PC-3 (cell line): ENCODE measurements around the gene ABCG8. TPM values are rescaled to one million over a fixed set of nuclear protein-coding genes. Genes with fewer than 3 reads are reported as not detected.

Experiments
- ATAC-seq: fragments of 200-7000 bp; cut with Tn5 transposase; 2 replicates; pipeline ENCODE4 v1.9.1; 2020; ENCODE audit warnings: mild to moderate bottlenecking, moderate library complexity
- BruUV-seq: library from RNA; stranded (reverse); fragments of 400-500 nt; replicated peaks from 2 replicates; lab custom pipeline; 2021; lab: Mats Ljungman, UMichigan
- CTCF ChIA-PET: fragments of 300-600 bp; sonication (Branson Sonifier 250); formaldehyde crosslinking; loops from one replicate; lab custom pipeline; 2022; ENCODE audit warnings: antibody characterized with exemption; lab: Charles Lee
- POLR2A ChIA-PET: fragments of 300-600 bp; sonication (Branson Sonifier 250); formaldehyde crosslinking; loops from one replicate; lab custom pipeline; 2022; ENCODE audit warnings: antibody characterized with exemption; ENCODE audit not compliant: unreplicated experiment; lab: Charles Lee
- DNase-seq: peaks from one replicate; pipeline ENCODE4 v3.0.0-alpha.2; 2015
- H2AFZ ChIP-seq: fragments of 300-600 bp; sonication (generic); 2 replicates; pipeline ENCODE4 v1.6.0; 2016; ENCODE audit warnings: antibody characterized with exemption, low read length
- H3F3A ChIP-seq: fragments of 300-600 bp; sonication (generic); one replicate; pipeline ENCODE4 v1.6.0; 2017; ENCODE audit warnings: antibody characterized with exemption, low read length, control low read depth, mild to moderate bottlenecking; ENCODE audit not compliant: unreplicated experiment
- H3K27ac ChIP-seq: fragments of 300-600 bp; sonication (generic); 2 replicates; pipeline ENCODE4 v1.5.1; 2016; ENCODE audit warnings: mild to moderate bottlenecking, low read length
- H3K27me3 ChIP-seq: fragments of 300-600 bp; sonication (generic); 2 replicates; pipeline ENCODE4 v1.6.1; 2016; ENCODE audit warnings: low read length, mixed read lengths
- H3K36me3 ChIP-seq: fragments of 300-600 bp; sonication (generic); 2 replicates; pipeline ENCODE4 v1.6.1; 2016; ENCODE audit warnings: low read depth, mixed run types, low read length, mixed read lengths
- H3K4me1 ChIP-seq: fragments of 300-600 bp; sonication (generic); 2 replicates; pipeline ENCODE4 v1.5.1; 2016; ENCODE audit warnings: low read length; ENCODE audit not compliant: insufficient read depth
- H3K4me2 ChIP-seq: fragments of 300-600 bp; sonication (generic); 2 replicates; pipeline ENCODE4 v1.6.0; 2016; ENCODE audit warnings: low read length
- H3K4me3 ChIP-seq: fragments of 300-600 bp; sonication (generic); 2 replicates; pipeline ENCODE4 v1.5.1; 2016; ENCODE audit warnings: mild to moderate bottlenecking, low read length, mixed read lengths
- H3K79me2 ChIP-seq: fragments of 300-600 bp; sonication (generic); 2 replicates; pipeline ENCODE4 v1.6.1; 2017; ENCODE audit warnings: low read length, mixed read lengths
- H3K9ac ChIP-seq: fragments of 300-600 bp; sonication (generic); 2 replicates; pipeline ENCODE4 v1.6.0; 2016; ENCODE audit warnings: mild to moderate bottlenecking, low read length
- H3K9me2 ChIP-seq: fragments of 300-600 bp; sonication (generic); replicated peaks from 2 replicates; pipeline ENCODE4 v1.6.1; 2016; ENCODE audit warnings: mixed run types, low read length, mixed read lengths
- H3K9me3 ChIP-seq: fragments of 300-600 bp; sonication (generic); 2 replicates; pipeline ENCODE4 v1.6.1; 2016; ENCODE audit warnings: low read length, mixed read lengths
- H4K20me1 ChIP-seq: fragments of 300-600 bp; sonication (generic); 2 replicates; pipeline ENCODE4 v1.6.1; 2016; ENCODE audit warnings: low read length, mixed read lengths
- CTCF ChIP-seq: fragments of 300-600 bp; sonication (generic); conservative IDR thresholded peaks from 2 replicates; pipeline ENCODE4 v1.5.1; 2017; ENCODE audit warnings: antibody characterized with exemption, low read depth, mild to moderate bottlenecking, low read length
- EZH2 ChIP-seq: fragments of 300-600 bp; sonication (generic); IDR thresholded peaks from one replicate; pipeline ENCODE4 v1.6.1; 2017; ENCODE audit warnings: antibody characterized with exemption, mild to moderate bottlenecking, low read length; ENCODE audit not compliant: unreplicated experiment
- EZH2phosphoT487 ChIP-seq: fragments of 300-600 bp; sonication (generic); IDR thresholded peaks from 2 replicates; pipeline ENCODE4 v1.6.1; 2018; ENCODE audit warnings: mild to moderate bottlenecking, antibody characterized with exemption, low read length, borderline replicate concordance
- intact Hi-C: fragments of 100-400 bp; cut with micrococcal nuclease; formaldehyde crosslinking; loops from 2 replicates; pipeline ENCODE4 v1.9.0; 2023
- total RNA-seq: library from RNA; depleted of rRNA; stranded (reverse); fragments of >200 nt; gene quantifications from 2 replicates; pipeline ENCODE4 v1.2.3, GENCODE V29; 2014

ABCG8 gene
- total RNA-seq, 1 experiment from 2014 or later = not detected

GRCh38 chr2:43802135-43802534 is 36.6 kb upstream of the ABCG8 start:
- ATAC-seq (no peak), DNase-seq (no peak)
- no peak overlapping the region for H2AFZ ChIP-seq
- no peak overlapping the region for H3K4me3 ChIP-seq
- no peaks in the 10 kb centered on the region for H3K4me1 ChIP-seq
- ChIA-PET CTCF (no interaction called here), POLR2A (no interaction called here)
- TF ChIP-seq CTCF (no peak), EZH2phosphoT487 (no peak), EZH2 (no peak)
- no peaks in the 10 kb centered on the region for H3F3A ChIP-seq
- H3K4me2 ChIP-seq = no peak overlapping the region
- H3K9me3 ChIP-seq = no peaks in the 10 kb centered on the region
- H3K9ac ChIP-seq = no peak overlapping the region
- no TSS peak for BruUV-seq
- no peaks in the 10 kb centered on the region for H3K27me3 ChIP-seq
- H3K36me3 ChIP-seq = no peaks in the 10 kb centered on the region
- no peaks in the 10 kb centered on the region for H3K9me2 ChIP-seq
- H3K27ac ChIP-seq = no peak overlapping the region
- no peaks in the 10 kb centered on the region for H4K20me1 ChIP-seq
- intact Hi-C loops = no loop called here
- H3K79me2 ChIP-seq = no peaks in the 10 kb centered on the region

- H3K4me3 ChIP-seq = no peak overlapping the region
- DNase-seq (peak; percentile 16), ATAC-seq (no peak)
- ChIA-PET POLR2A (no interaction called here), CTCF (no interaction called here)
- H3F3A ChIP-seq = no peaks in the 10 kb centered on the region
- H3K27ac ChIP-seq = no peak overlapping the region
- H3K9ac ChIP-seq = no peak overlapping the region
- no TSS peak for BruUV-seq
- H3K9me2 ChIP-seq = no peaks in the 10 kb centered on the region
- H3K4me2 ChIP-seq = no peak overlapping the region
- no peaks in the 10 kb centered on the region for H4K20me1 ChIP-seq
- H3K79me2 ChIP-seq = no peaks in the 10 kb centered on the region
- no peaks in the 10 kb centered on the region for H3K27me3 ChIP-seq
- intact Hi-C loops = no loop called here
- no peak for TF ChIP-seq EZH2phosphoT487
- TF ChIP-seq CTCF = no peak
- TF ChIP-seq EZH2 = no peak
- H3K4me1 ChIP-seq = no peaks in the 10 kb centered on the region
- H2AFZ ChIP-seq = no peak overlapping the region
- no peaks in the 10 kb centered on the region for H3K36me3 ChIP-seq
- no peaks in the 10 kb centered on the region for H3K9me3 ChIP-seq
Measured at GRCh38 chr2:43803113-43803512, 35.7 kb upstream of the ABCG8 start.

GRCh38 chr2:43806719-43807031 is 32.1 kb upstream of the ABCG8 start:
- H3K27me3 ChIP-seq = no peaks in the 10 kb centered on the region
- H3K27ac ChIP-seq = no peak overlapping the region
- H3K4me1 ChIP-seq = no peaks in the 10 kb centered on the region
- POLR2A ChIA-PET = no interaction called here
- CTCF ChIA-PET = no interaction called here
- no peak overlapping the region for H2AFZ ChIP-seq
- no peaks in the 10 kb centered on the region for H3K9me3 ChIP-seq
- DNase-seq (no peak), ATAC-seq (no peak)
- H4K20me1 ChIP-seq = no peaks in the 10 kb centered on the region
- H3K4me3 ChIP-seq = no peak overlapping the region
- BruUV-seq = no TSS peak
- no peak overlapping the region for H3K4me2 ChIP-seq
- no peaks in the 10 kb centered on the region for H3F3A ChIP-seq
- H3K9ac ChIP-seq = no peak overlapping the region
- intact Hi-C loops = no loop called here
- no peaks in the 10 kb centered on the region for H3K9me2 ChIP-seq
- no peaks in the 10 kb centered on the region for H3K79me2 ChIP-seq
- no peaks in the 10 kb centered on the region for H3K36me3 ChIP-seq
- TF ChIP-seq CTCF (no peak), EZH2phosphoT487 (no peak), EZH2 (no peak)
